K562 (cell line): ENCODE measurements around the gene APOO. TPM values are rescaled to one million over a fixed set of nuclear protein-coding genes. Genes with fewer than 3 reads are reported as not detected.

Experiments
- C11orf30 ChIP-seq: fragments of 450-650 bp; IDR thresholded peaks from 2 replicates; pipeline ENCODE4 v1.6.1; 2016; ENCODE audit warnings: low read depth, mild to moderate bottlenecking
- CBFA2T3 ChIP-seq: fragments of 450-650 bp; IDR thresholded peaks from 2 replicates; pipeline ENCODE4 v1.6.1; 2017
- COPS2 ChIP-seq: fragments of 450-650 bp; conservative IDR thresholded peaks from 2 replicates; pipeline ENCODE4 v1.6.1; 2016; ENCODE audit warnings: mild to moderate bottlenecking, moderate library complexity
- DPF2 ChIP-seq: fragments of 450-650 bp; IDR thresholded peaks from 2 replicates; pipeline ENCODE4 v1.6.1; 2016
- ELF2 ChIP-seq: fragments of 250-450 bp; sonication (Bioruptor Pico); IDR thresholded peaks from 2 replicates; pipeline ENCODE4 v1.5.0; 2021; ENCODE audit warnings: mild to moderate bottlenecking
- HDAC3 ChIP-seq: fragments of 450-650 bp; IDR thresholded peaks from 2 replicates; pipeline ENCODE4 v1.6.1; 2018; ENCODE audit warnings: borderline replicate concordance, mild to moderate bottlenecking, moderate library complexity; ENCODE audit not compliant: partially characterized antibody
- ILF3 ChIP-seq: fragments of 450-650 bp; IDR thresholded peaks from 2 replicates; pipeline ENCODE4 v1.6.1; 2018; ENCODE audit warnings: antibody characterized with exemption, mild to moderate bottlenecking, moderate library complexity, borderline replicate concordance
- IRF9 ChIP-seq: fragments of 450-650 bp; IDR thresholded peaks from 2 replicates; pipeline ENCODE4 v1.6.1; 2016; ENCODE audit warnings: missing biosample characterization, missing genetic modification characterization
- MAFK ChIP-seq: IDR thresholded peaks from 2 replicates; pipeline ENCODE4 v1.6.1; 2011; ENCODE audit warnings: low read length, improper control_type of control experiment
- MTA3 ChIP-seq: fragments of 450-650 bp; formaldehyde crosslinking; IDR thresholded peaks from 2 replicates; pipeline ENCODE4 v1.6.1; 2017; ENCODE audit warnings: mild to moderate bottlenecking, borderline replicate concordance
- NR2C2 ChIP-seq, 2 experiments: fragments of 200-800 bp in 1 of 2; sonication (Bioruptor generic) in 1 of 2; sonication (generic) in 1 of 2; formaldehyde crosslinking in 1 of 2; IDR thresholded peaks; 2 replicates each; pipeline versions ENCODE4 v1.6.1 to v1.8.0; 2016 to 2022; ENCODE audit warnings: mild to moderate bottlenecking in 1 of 2, missing compliant biosample characterization in 1 of 2, missing genetic modification characterization in 1 of 2, missing genetic modification reagents in 1 of 2
- RBM14 ChIP-seq: fragments of 200-400 bp; formaldehyde crosslinking; IDR thresholded peaks from 2 replicates; pipeline ENCODE4 v1.6.1; 2018; ENCODE audit warnings: low read depth, mild to moderate bottlenecking, low read length, moderate library complexity, borderline replicate concordance; ENCODE audit not compliant: insufficient read depth
- SMARCA4 ChIP-seq: fragments of 450-650 bp; IDR thresholded peaks from 2 replicates; pipeline ENCODE4 v1.6.1; 2016
- SRF ChIP-seq, 2 experiments: fragments of 250-450, 450-650 bp in 1 of 2; sonication (Bioruptor Pico) in 1 of 2; sonication (generic) in 1 of 2; formaldehyde crosslinking; IDR thresholded peaks; 2 replicates each; pipeline versions ENCODE4 v1.5.0 to v1.5.1; 2020 to 2022; ENCODE audit warnings: mild to moderate bottlenecking in 1 of 2, missing genetic modification reagents in 1 of 2
- TEAD4 ChIP-seq, 2 experiments: sonication (generic) in 1 of 2; formaldehyde crosslinking in 1 of 2; IDR thresholded peaks; 2 replicates each; pipeline versions ENCODE4 v1.6.1 to v1.8.0; 2012 to 2022; ENCODE audit warnings: borderline replicate concordance in 1 of 2, inconsistent platforms in 1 of 2, low read length in 1 of 2, mild to moderate bottlenecking in 1 of 2, missing genetic modification reagents in 1 of 2
- ZBTB11 ChIP-seq, 3 experiments: fragments of 200-800 bp in 1 of 3; fragments of 250-450 bp in 1 of 3; fragments of 450-650 bp in 1 of 3; sonication (Bioruptor Pico) in 1 of 3; sonication (Bioruptor generic) in 1 of 3; formaldehyde crosslinking in 1 of 3; IDR thresholded peaks; 2 replicates each; pipeline versions ENCODE4 v1.6.1 to v1.8.0; 2016 to 2022; ENCODE audit warnings: mild to moderate bottlenecking in 2 of 3, missing genetic modification characterization in 2 of 3, missing compliant biosample characterization in 1 of 3, moderate library complexity in 1 of 3
- ZC3H11A ChIP-seq: IDR thresholded peaks from 2 replicates; pipeline ENCODE4 v1.6.1; 2012; ENCODE audit warnings: low read depth, low read length, improper control_type of control experiment
- ZNF551 ChIP-seq: fragments of 250-450 bp; sonication (Bioruptor Pico); IDR thresholded peaks from 2 replicates; pipeline ENCODE4 v1.5.0; 2021; ENCODE audit warnings: mild to moderate bottlenecking, moderate library complexity
- ZNF586 ChIP-seq: fragments of 450-650 bp; formaldehyde crosslinking; conservative IDR thresholded peaks from 2 replicates; pipeline ENCODE4 v1.4.0; 2020; ENCODE audit warnings: mild to moderate bottlenecking, moderate library complexity
- ZNF609 ChIP-seq: sonication (generic); formaldehyde crosslinking; IDR thresholded peaks from 2 replicates; pipeline ENCODE4 v1.8.1; 2023; ENCODE audit warnings: missing genetic modification reagents, mild to moderate bottlenecking, borderline replicate concordance
- polyA plus RNA-seq, 8 experiments: library from polyadenylated mRNA; depleted of rRNA in 4 of 8; stranded (reverse) in 5 of 8; unstranded in 3 of 8; fragments of >200 nt; fragmentation: Nextera tagmentation in 2 of 8; fragmentation: Illumina TruSeq in 1 of 8; extraction: Ambion mirVana in 2 of 8; extraction: Trizol in 1 of 8; gene quantifications; 2 replicates each; pipeline versions ENCODE4 v1.2.1 to v1.2.3, GENCODE V29; 2011 to 2014; ENCODE audit warnings: inconsistent platforms in 1 of 8, missing spikeins in 1 of 8
- total RNA-seq, 7 experiments: library from RNA; depleted of rRNA in 6 of 7; stranded (reverse); fragments of >200 nt in 6 of 7; fragmentation: Illumina TruSeq in 2 of 7; extraction: Trizol in 2 of 7; gene quantifications; 2 replicates each; pipeline versions ENCODE4 v1.2.1 to v1.2.3, GENCODE V29; 2011 to 2021; ENCODE audit warnings: low replicate concordance in 1 of 7

APOO gene
- total and polyA plus RNA-seq, 9 of the 15 experiments (the other 6 are each of a cell fraction or from before 2014, with no cell fraction given) = 37.3 to 76.4 (median 60.8) TPM

- TF ChIP-seq ZNF609 (CRISPR knock-in tag) (no peak), ZBTB11 (CRISPR knock-in tag; IDR thresholded peaks at IDR 0.05) (no peak), ELF2 (no peak), HDAC3 (no peak), ZC3H11A (no peak), ZNF586 (no peak), COPS2 (no peak), DPF2 (peak; percentile 76), SMARCA4 (peak; percentile 59), IRF9 (tag) (no peak), C11orf30 (peak; percentile 96), RBM14 (no peak), MAFK (peak; percentile 90), TEAD4 (IDR thresholded peaks at IDR 0.05; ENCODE audit: low read length) (no peak), TEAD4 (CRISPR knock-in tag; IDR thresholded peaks at IDR 0.05; ENCODE audit: borderline replicate concordance) (no peak), CBFA2T3 (no peak), MTA3 (no peak), SRF (CRISPR knock-in tag; IDR thresholded peaks at IDR 0.05) (no peak), ZNF551 (CRISPR knock-in tag) (no peak), NR2C2 (CRISPR knock-in tag; IDR thresholded peaks at IDR 0.05) (no peak), NR2C2 (tag; IDR thresholded peaks at IDR 0.05) (no peak), ILF3 (no peak)
These were observed 31.0 kb upstream of the APOO start (continued) for GRCh38 chrX:23938690-23939089.
